Neural cell (in vitro differentiated cells): Measurements from ENCODE around the gene TMEFF2. TPM values are rescaled to one million over a fixed set of nuclear protein-coding genes. Genes with fewer than 3 reads are reported as not detected.
A peak's percentile ranks its signal among the peaks of the same experiment; 100 is the strongest.

Experiments
- H2AFZ ChIP-seq: fragments of 200-600, 300-800 bp; sonication (generic), shearing (Covaris generic); 2 replicates; pipeline ENCODE4 v1.6.0; 2014; ENCODE audit warnings: low read depth, mild to moderate bottlenecking, antibody characterized with exemption, low read length, moderate library complexity
- H3F3A ChIP-seq: fragments of 200-600 bp; shearing (Covaris generic); 2 replicates; pipeline ENCODE4 v1.6.1; 2016; ENCODE audit warnings: mild to moderate bottlenecking, moderate library complexity, mixed read lengths, antibody characterized with exemption, low read length; ENCODE audit not compliant: insufficient read depth, poor library complexity, severe bottlenecking
- H3K27ac ChIP-seq: fragments of 200-600, 300-800 bp; sonication (generic), shearing (Covaris generic); 2 replicates; pipeline ENCODE4 v1.5.1; 2014; ENCODE audit warnings: mild to moderate bottlenecking, low read length, moderate library complexity
- H3K27me3 ChIP-seq: fragments of 300-800, 200-600 bp; sonication (generic), shearing (Covaris generic); 2 replicates; pipeline ENCODE4 v1.6.0; 2014; ENCODE audit warnings: mild to moderate bottlenecking, low read depth, low read length, moderate library complexity; ENCODE audit not compliant: insufficient read depth
- H3K36me3 ChIP-seq: fragments of 300-800, 200-600 bp; sonication (generic), shearing (Covaris generic); 2 replicates; pipeline ENCODE4 v1.5.1; 2014; ENCODE audit warnings: mild to moderate bottlenecking, antibody characterized with exemption, low read length, moderate library complexity; ENCODE audit not compliant: insufficient read depth
- H3K4me2 ChIP-seq: fragments of 300-800, 200-600 bp; sonication (generic), shearing (Covaris generic); 2 replicates; pipeline ENCODE4 v1.6.0; 2014; ENCODE audit warnings: mild to moderate bottlenecking, low read length
- H3K4me3 ChIP-seq: fragments of 300-800, 200-600 bp; sonication (generic), shearing (Covaris generic); 2 replicates; pipeline ENCODE4 v1.5.1; 2014; ENCODE audit warnings: mild to moderate bottlenecking, low read length, moderate library complexity
- H3K79me2 ChIP-seq: fragments of 200-600 bp; shearing (Covaris generic); replicated peaks from 2 replicates; pipeline ENCODE4 v1.6.0; 2014; ENCODE audit warnings: mild to moderate bottlenecking, low read length, moderate library complexity; ENCODE audit not compliant: insufficient read depth
- H3K9ac ChIP-seq: fragments of 300-800, 200-600 bp; sonication (generic), shearing (Covaris generic); 2 replicates; pipeline ENCODE4 v1.6.1; 2016; ENCODE audit warnings: mild to moderate bottlenecking, low read length, mixed read lengths
- H3K9me2 ChIP-seq: fragments of 200-600 bp; shearing (Covaris generic); 2 replicates; pipeline ENCODE4 v1.6.1; 2016; ENCODE audit warnings: mild to moderate bottlenecking, low read length, mixed read lengths; ENCODE audit not compliant: insufficient read depth
- H3K9me3 ChIP-seq: fragments of 200-600, 300-800 bp; sonication (generic), shearing (Covaris generic); 2 replicates; pipeline ENCODE4 v1.6.1; 2016; ENCODE audit warnings: mild to moderate bottlenecking, mixed run types, low read length, moderate library complexity, mixed read lengths
- H4K20me1 ChIP-seq: fragments of 200-600 bp; shearing (Covaris generic); 2 replicates; pipeline ENCODE4 v1.6.1; 2016; ENCODE audit warnings: mild to moderate bottlenecking, mixed run types; ENCODE audit not compliant: insufficient read depth
- CTCF ChIP-seq: fragments of 450-650 bp; IDR thresholded peaks from 2 replicates; pipeline ENCODE4 v1.5.1; 2014; ENCODE audit warnings: antibody characterized with exemption, mild to moderate bottlenecking, moderate library complexity; ENCODE audit not compliant: poor library complexity, severe bottlenecking
- EP300 ChIP-seq: fragments of 450-650 bp; conservative IDR thresholded peaks from 2 replicates; pipeline ENCODE4 v1.6.1; 2014; ENCODE audit warnings: antibody characterized with exemption, mild to moderate bottlenecking, moderate library complexity; ENCODE audit not compliant: poor library complexity, severe bottlenecking
- EZH2 ChIP-seq: fragments of 200-600, 300-800 bp; shearing (Covaris generic), sonication (generic); IDR thresholded peaks from 2 replicates; pipeline ENCODE4 v1.6.1; 2014; ENCODE audit warnings: antibody characterized with exemption, low read length, borderline replicate concordance, mild to moderate bottlenecking; ENCODE audit not compliant: insufficient read depth, poor library complexity, severe bottlenecking
- MXI1 ChIP-seq: fragments of 450-650 bp; conservative IDR thresholded peaks from 2 replicates; pipeline ENCODE4 v1.6.1; 2014; ENCODE audit warnings: antibody characterized with exemption, mild to moderate bottlenecking; ENCODE audit not compliant: poor library complexity, severe bottlenecking
- POLR2AphosphoS5 ChIP-seq: IDR thresholded peaks from 2 replicates; pipeline ENCODE4 v1.6.1; 2012
- RAD21 ChIP-seq: fragments of 450-650 bp; conservative IDR thresholded peaks from 2 replicates; pipeline ENCODE4 v1.6.1; 2014; ENCODE audit warnings: antibody characterized with exemption, mild to moderate bottlenecking, moderate library complexity
- REST ChIP-seq: IDR thresholded peaks from 2 replicates; pipeline ENCODE4 v1.6.1; 2012; ENCODE audit warnings: borderline replicate concordance
- SMC3 ChIP-seq: fragments of 450-650 bp; conservative IDR thresholded peaks from 2 replicates; pipeline ENCODE4 v1.6.1; 2014; ENCODE audit warnings: antibody characterized with exemption, mild to moderate bottlenecking, moderate library complexity; ENCODE audit not compliant: poor library complexity
- TAF1 ChIP-seq: IDR thresholded peaks from 2 replicates; pipeline ENCODE4 v1.6.1; 2012; ENCODE audit warnings: low read depth
- polyA minus RNA-seq: library from RNA; depleted of rRNA, polyadenylated mRNA; stranded (reverse); fragments of >200 nt; gene quantifications from 2 replicates; pipeline ENCODE4 v1.2.3, GENCODE V29; 2014
- polyA plus RNA-seq: library from polyadenylated mRNA; depleted of rRNA; stranded (reverse); fragments of >200 nt; gene quantifications from 2 replicates; pipeline ENCODE4 v1.2.3, GENCODE V29; 2014

TMEFF2 gene
- polyA plus RNA-seq (24.6 and 29.1 TPM in 2 replicates), polyA minus RNA-seq (33.6 and 36.7 TPM in 2 replicates)

GRCh38 chr2:192194866-192195547, at the start of gene TMEFF2:
TSS of gene TMEFF2 (minus strand) at chr2:192194933. CDS start at chr2:192194524, 409 bp downstream.
- H3K4me2 ChIP-seq, result peak within 1 kb of the TSS; percentile 88
- peak within 1 kb of the TSS; percentile 88 for H2AFZ ChIP-seq
- no peaks in the 10 kb centered on the region for H3K9me3 ChIP-seq
- H3K36me3 ChIP-seq, result peaks cover 6% of the 10 kb centered on the region
- peak within 1 kb of the TSS; percentile 79 for H3K27ac ChIP-seq
- peaks cover 9% of the 10 kb centered on the region for H3K79me2 ChIP-seq
- TF ChIP-seq RAD21 (peak; percentile 52), EP300 (peak; percentile 54), TAF1 (no peak), CTCF (peak; percentile 85), MXI1 (peak; percentile 27), EZH2 (no peak), SMC3 (peak; percentile 66), REST (peak; percentile 72), POLR2AphosphoS5 (peak; percentile 57)
- H3K4me3 ChIP-seq, result peak within 1 kb of the TSS; percentile 82
- H3K9me2 ChIP-seq, result no peaks in the 10 kb centered on the region
- no peaks in the 10 kb centered on the region for H4K20me1 ChIP-seq
- H3K27me3 ChIP-seq, result peaks cover 32% of the 10 kb centered on the region
- H3K9ac ChIP-seq, result peak within 1 kb of the TSS; percentile 80
- H3F3A ChIP-seq, result no peaks in the 10 kb centered on the region

- H3F3A ChIP-seq, result no peaks in the 10 kb centered on the region
- no peak overlapping the region for H2AFZ ChIP-seq
- H3K27me3 ChIP-seq, result no peaks in the 10 kb centered on the region
- H3K4me2 ChIP-seq, result no peak overlapping the region
- H3K9me3 ChIP-seq, result no peaks in the 10 kb centered on the region
- H3K27ac ChIP-seq, result no peak overlapping the region
- H3K79me2 ChIP-seq, result no peaks in the 10 kb centered on the region
- H3K4me3 ChIP-seq, result no peak overlapping the region
- TF ChIP-seq SMC3 (no peak), MXI1 (no peak), RAD21 (no peak), EZH2 (no peak), POLR2AphosphoS5 (no peak), REST (no peak), TAF1 (no peak), CTCF (no peak), EP300 (no peak)
- no peaks in the 10 kb centered on the region for H4K20me1 ChIP-seq
- H3K36me3 ChIP-seq, result no peaks in the 10 kb centered on the region
- no peak overlapping the region for H3K9ac ChIP-seq
- H3K9me2 ChIP-seq, result no peaks in the 10 kb centered on the region
Measured at GRCh38 chr2:192243488-192243887, 48.8 kb upstream of the TMEFF2 start.
